ENCODE measurements around the gene DRAP1.

GRCh38 chr11:65947133-65947532 lies 27.9 kb downstream of the DRAP1 start:
- TF ChIP-seq YY1 (IDR thresholded peaks at IDR 0.05; ENCODE audit: low read depth) (no peak), CEBPB (IDR thresholded peaks at IDR 0.05) (no peak), TAF1 (IDR thresholded peaks at IDR 0.05; ENCODE audit: low read depth) (no peak), EP300 (IDR thresholded peaks at IDR 0.05; ENCODE audit: borderline replicate concordance) (no peak), REST (IDR thresholded peaks at IDR 0.05; ENCODE audit: low read depth) (no peak), RAD21 (IDR thresholded peaks at IDR 0.05; ENCODE audit: low read depth) (no peak), TEAD4 (IDR thresholded peaks at IDR 0.05) (no peak), FOXM1 (IDR thresholded peaks at IDR 0.05; ENCODE audit: borderline replicate concordance, low read depth) (no peak), NFIC (IDR thresholded peaks at IDR 0.05) (no peak)
